Measurements from ENCODE around the gene SEC11A. TPM values are rescaled to one million over a fixed set of nuclear protein-coding genes. Genes with fewer than 3 reads are reported as not detected.
"Not testable (repeated sequence)": the region's sequence is repeated elsewhere in the genome, so short reads cannot be mapped to it uniquely, and the experiment has no call there.

SEC11A gene
- total RNA-seq, 4 donors from 2014 or later, result 57.4 to 90.3 (median 73.5) TPM

GRCh38 chr15:84648539-84648938, 67.4 kb downstream of the SEC11A start:
- H3K4me3 ChIP-seq, result no peak overlapping the region
- 63% methylated on average over 3 of the region's 3 CpGs for WGBS
- no peak overlapping the region for H3K27ac ChIP-seq (replicated peaks in 1 of 4)
- peaks cover 26 to 43% (median 32%) of the 10 kb centered on the region in 4 donors for H3K4me1 ChIP-seq
- intact Hi-C loops (cut with DNase I), result no loop called here
- H3K27me3 ChIP-seq, result no peaks in the 10 kb centered on the region
- peaks cover 67 to 88% (median 85%) of the 10 kb centered on the region in 4 donors for H3K36me3 ChIP-seq
- DNase-seq (ENCODE audit: extremely low spot score), result no peak
- TF ChIP-seq CTCF (IDR thresholded peaks at IDR 0.05) (no peak), EP300 (IDR thresholded peaks at IDR 0.05) (no peak), POLR2A (IDR thresholded peaks at IDR 0.05; ENCODE audit: low read depth) (no peak), POLR2AphosphoS5 (IDR thresholded peaks at IDR 0.05) (no peak)
- H3K9me3 ChIP-seq, result no peaks in the 10 kb centered on the region

- no peak for TF ChIP-seq CTCF (IDR thresholded peaks at IDR 0.05)
- no peak for TF ChIP-seq EP300 (IDR thresholded peaks at IDR 0.05)
- no peak for TF ChIP-seq POLR2AphosphoS5 (IDR thresholded peaks at IDR 0.05)
- no peak for TF ChIP-seq POLR2A (IDR thresholded peaks at IDR 0.05; ENCODE audit: low read depth)
- no peak for DNase-seq (ENCODE audit: extremely low spot score)
- H3K36me3 ChIP-seq, result peaks cover 67 to 96% (median 92%) of the 10 kb centered on the region in 4 donors
- no peak overlapping the region for H3K27ac ChIP-seq (replicated peaks in 1 of 4)
- no peaks in the 10 kb centered on the region for H3K27me3 ChIP-seq
- peaks cover 18 to 35% (median 24%) of the 10 kb centered on the region in 4 donors for H3K4me1 ChIP-seq
- intact Hi-C loops (cut with DNase I), result no loop called here
- no peaks in the 10 kb centered on the region for H3K9me3 ChIP-seq
- H3K4me3 ChIP-seq, result no peak overlapping the region
These were observed 68.2 kb downstream of the SEC11A start for GRCh38 chr15:84647726-84648125.

- Histone ChIP-seq H3K27me3 (no peaks in the 10 kb centered on the region), H3K36me3 (peaks cover 69 to 100% (median 96%) of the 10 kb centered on the region in 4 donors), H3K27ac (replicated peaks in 1 of 4) (no peak overlapping the region), H3K9me3 (no peaks in the 10 kb centered on the region), H3K4me3 (no peak overlapping the region), H3K4me1 (peaks cover under 1 to 18% (median 11%) of the 10 kb centered on the region in 4 donors)
- WGBS, result 92% methylated on average over 10 of the region's 10 CpGs
- no peak for TF ChIP-seq POLR2A (IDR thresholded peaks at IDR 0.05; ENCODE audit: low read depth)
- no peak for DNase-seq (ENCODE audit: extremely low spot score)
- intact Hi-C loops (cut with DNase I), result no loop called here
These were observed 69.9 kb downstream of the SEC11A start for GRCh38 chr15:84645997-84646396.

- peaks cover 0 to 17% (median 9%) of the 10 kb centered on the region in 4 donors for H3K4me1 ChIP-seq
- H3K36me3 ChIP-seq, result peaks cover 66 to 100% (median 96%) of the 10 kb centered on the region in 4 donors
- H3K9me3 ChIP-seq, result no peaks in the 10 kb centered on the region
- WGBS, result 96% methylated on average over 5 of the region's 10 CpGs
- H3K27ac ChIP-seq (replicated peaks in 1 of 4), result no peak overlapping the region
- intact Hi-C loops (cut with DNase I), result no loop called here
- DNase-seq (ENCODE audit: extremely low spot score), result no peak
- H3K4me3 ChIP-seq, result no peak overlapping the region
- no peaks in the 10 kb centered on the region for H3K27me3 ChIP-seq
- TF ChIP-seq POLR2AphosphoS5 (IDR thresholded peaks at IDR 0.05) (no peak), CTCF (IDR thresholded peaks at IDR 0.05) (no peak), EP300 (IDR thresholded peaks at IDR 0.05) (no peak), POLR2A (IDR thresholded peaks at IDR 0.05; ENCODE audit: low read depth) (no peak)
These were observed 70.4 kb downstream of the SEC11A start for GRCh38 chr15:84645496-84645895.

- no peaks in the 10 kb centered on the region for H3K9me3 ChIP-seq
- intact Hi-C loops (cut with DNase I), result no loop called here
- DNase-seq (ENCODE audit: extremely low spot score), result no peak
- no peak overlapping the region for H3K27ac ChIP-seq (replicated peaks in 1 of 4)
- H3K36me3 ChIP-seq, result peaks cover 56 to 100% (median 98%) of the 10 kb centered on the region in 4 donors
- H3K4me1 ChIP-seq, result peaks cover 0 to 4% (median 0%) of the 10 kb centered on the region in 4 donors
- H3K4me3 ChIP-seq, result no peak overlapping the region
- TF ChIP-seq CTCF (IDR thresholded peaks at IDR 0.05), result no peak
- no peak for TF ChIP-seq EP300 (IDR thresholded peaks at IDR 0.05)
- TF ChIP-seq POLR2A (IDR thresholded peaks at IDR 0.05; ENCODE audit: low read depth), result no peak
- no peaks in the 10 kb centered on the region for H3K27me3 ChIP-seq
- WGBS, result 90% methylated on average over 6 of the region's 6 CpGs
These were observed 72.1 kb downstream of the SEC11A start for GRCh38 chr15:84643838-84644237.

- WGBS, result 50% methylated on average over 2 of the region's 2 CpGs
- H3K9me3 ChIP-seq; H3K27me3 ChIP-seq; H3K4me3 ChIP-seq; H3K27ac ChIP-seq (replicated peaks in 1 of 4); intact Hi-C loops (cut with DNase I); DNase-seq (ENCODE audit: extremely low spot score); H3K4me1 ChIP-seq: not testable (repeated sequence)
- peaks cover 50 to 100% (median 97%) of the 10 kb centered on the region in 4 donors for H3K36me3 ChIP-seq
These were observed 73.3 kb downstream of the SEC11A start for GRCh38 chr15:84642640-84643039.

- H3K27me3 ChIP-seq; H3K4me3 ChIP-seq; H3K9me3 ChIP-seq; DNase-seq (ENCODE audit: extremely low spot score); H3K27ac ChIP-seq (replicated peaks in 1 of 4); H3K4me1 ChIP-seq; intact Hi-C loops (cut with DNase I): not testable (repeated sequence)
- peaks cover 50 to 99% (median 94%) of the 10 kb centered on the region in 4 donors for H3K36me3 ChIP-seq
- 90% methylated on average over 9 of the region's 9 CpGs for WGBS
These were observed 74.1 kb downstream of the SEC11A start for GRCh38 chr15:84641871-84642270.
